ENCODE data around the gene DEPDC1. TPM values are rescaled to one million over a fixed set of nuclear protein-coding genes. Genes with fewer than 3 reads are reported as not detected.

The DEPDC1 gene
- 4.2 and 64.8 TPM in 2 replicates for total RNA-seq

GRCh38 chr1:68496680-68497357 is at the start of gene DEPDC1:
Gene DEPDC1, minus strand, starts transcription at chr1:68497082. Its CDS starts 83 bp downstream, at chr1:68496999.

GRCh38 chr1:68449901-68450300 is 47.0 kb downstream of the DEPDC1 start, which contains the start of gene RPE65:
Gene RPE65, minus strand, starts transcription at chr1:68449954. Its CDS starts 49 bp downstream, at chr1:68449905.

Other genes with a start within 250 kb of the DEPDC1 start
- not detected in 2 replicates for gene RPE65, start 47.1 kb downstream of the DEPDC1 start, total RNA-seq